Spleen (tissue), 11 donors: ENCODE results near the gene TGOLN2. TPM values are rescaled to one million over a fixed set of nuclear protein-coding genes. Genes with fewer than 3 reads are reported as not detected.
A peak's percentile ranks its signal among the peaks of the same experiment; 100 is the strongest.
"Not testable (repeated sequence)": the region's sequence is repeated elsewhere in the genome, so short reads cannot be mapped to it uniquely, and the experiment has no call there.

Experiments
- DNase-seq: peaks from one replicate; pipeline ENCODE4 v3.0.0-alpha.2; 2020
- H3K27ac ChIP-seq, 8 donors: fragments of 200-600 bp; sonication (generic) in 7 of 8; 1 replicate in 4 of 8; 2 replicates in 4 of 8; pipeline versions ENCODE4 v1.5.0 to v1.8.0; 2016 to 2021; ENCODE audit warnings: inconsistent platforms in 4 of 8, mild to moderate bottlenecking in 4 of 8, moderate library complexity in 1 of 8
- H3K27me3 ChIP-seq, 7 donors: fragments of 200-600 bp; sonication (generic) in 6 of 7; replicated peaks in 1 of 7; 1 replicate in 4 of 7; 2 replicates in 3 of 7; pipeline versions ENCODE4 v1.5.0 to v1.8.0; 2016 to 2021; ENCODE audit warnings: inconsistent platforms in 3 of 7, mild to moderate bottlenecking in 1 of 7
- H3K36me3 ChIP-seq, 6 donors: fragments of 200-600 bp; sonication (generic) in 5 of 6; 1 replicate in 4 of 6; 2 replicates in 2 of 6; pipeline versions ENCODE4 v1.5.0 to v1.8.0; 2016 to 2021; ENCODE audit warnings: inconsistent platforms in 2 of 6
- H3K4me1 ChIP-seq, 6 donors: fragments of 200-600 bp; sonication (generic) in 5 of 6; 1 replicate in 3 of 6; 2 replicates in 3 of 6; pipeline versions ENCODE4 v1.5.0 to v1.8.0; 2016 to 2021; ENCODE audit warnings: inconsistent platforms in 3 of 6
- H3K4me3 ChIP-seq, 8 donors: fragments of 200-600 bp; sonication (generic) in 7 of 8; 1 replicate in 4 of 8; 2 replicates in 4 of 8; pipeline versions ENCODE4 v1.5.0 to v1.8.0; 2016 to 2021; ENCODE audit warnings: inconsistent platforms in 4 of 8, mild to moderate bottlenecking in 4 of 8, moderate library complexity in 2 of 8
- H3K9me3 ChIP-seq, 8 donors: fragments of 200-600 bp; sonication (generic) in 7 of 8; 1 replicate in 4 of 8; 2 replicates in 4 of 8; pipeline versions ENCODE4 v1.5.0 to v1.8.0; 2016 to 2021; ENCODE audit warnings: inconsistent platforms in 4 of 8
- POLR2A ChIP-seq, 3 donors: fragments of 450-650 bp; IDR thresholded peaks; one replicate each; pipeline ENCODE4 v1.5.1; 2017; ENCODE audit warnings: antibody characterized with exemption in 3 of 3, mild to moderate bottlenecking in 1 of 3
- POLR2AphosphoS5 ChIP-seq, 3 donors: sonication (generic); formaldehyde crosslinking; IDR thresholded peaks; one replicate each; pipeline ENCODE4 v1.5.1; 2017; ENCODE audit warnings: antibody characterized with exemption in 3 of 3
- WGBS, 5 donors: extraction: QIAGEN DNeasy Blood & Tissue Kit in 3 of 5; methylation state at CpG; one replicate each; pipeline versions ENCODE4 v1.1.5 to v1.1.7; 2013 to 2018; 5-methylcytosine and 5-hydroxymethylcytosine counted together
- intact Hi-C: fragments of 100-400 bp; cut with DNase I; formaldehyde crosslinking; loops from one replicate; pipeline ENCODE4 v1.15.0; 2023; ENCODE audit warnings: low total_unique reads
- polyA plus RNA-seq, 3 donors: library from polyadenylated mRNA; stranded (reverse); fragments of 200-250 nt; gene quantifications; one replicate each; pipeline ENCODE4 v1.2.1, GENCODE V29; 2013
- total RNA-seq, 7 donors: library from RNA; depleted of rRNA in 3 of 7; stranded (reverse); fragments of >200 nt in 3 of 7; fragmentation: NEBNext Ultra II Directional in 4 of 7; extraction: Animal tissue kit (Norgen Biotek cat#: 25700) in 4 of 7; gene quantifications; one replicate each; pipeline versions ENCODE4 v1.1.0 to v1.2.1, GENCODE V29; 2016 to 2021
- TF ChIP-seq, protein P1 (sequence below), 11 experiments: fragments of 200-600 bp in 7 of 11; fragments of 450-650 bp in 4 of 11; sonication (generic) in 4 of 11; IDR thresholded peaks in 8 of 11; conservative IDR thresholded peaks in 3 of 11; 1 replicate in 7 of 11; 2 replicates in 4 of 11; pipeline versions ENCODE4 v1.4.0 to v1.8.0; 2016 to 2021; ENCODE audit warnings: antibody characterized with exemption in 11 of 11, inconsistent platforms in 4 of 11, mild to moderate bottlenecking in 1 of 11
- donor health status: healthy with polysubstance abuse.
- donor health status: DM: no; HTN: no; CAD: no; lungs with moderate emphysema.
- donor health status: DM: no; HTN: no; CAD: no.
- donor health status: Bipolar disorder and iron deficiency.
- donor health status: healthy.
- donor health status: DM: no; HTN: no; CAD: no.
- donor health status: DM: yes; HTN: yes; CAD: no.

The TGOLN2 gene
- total and polyA plus RNA-seq, 10 donors: 14.8 to 199 (median 150) TPM

DNA sequence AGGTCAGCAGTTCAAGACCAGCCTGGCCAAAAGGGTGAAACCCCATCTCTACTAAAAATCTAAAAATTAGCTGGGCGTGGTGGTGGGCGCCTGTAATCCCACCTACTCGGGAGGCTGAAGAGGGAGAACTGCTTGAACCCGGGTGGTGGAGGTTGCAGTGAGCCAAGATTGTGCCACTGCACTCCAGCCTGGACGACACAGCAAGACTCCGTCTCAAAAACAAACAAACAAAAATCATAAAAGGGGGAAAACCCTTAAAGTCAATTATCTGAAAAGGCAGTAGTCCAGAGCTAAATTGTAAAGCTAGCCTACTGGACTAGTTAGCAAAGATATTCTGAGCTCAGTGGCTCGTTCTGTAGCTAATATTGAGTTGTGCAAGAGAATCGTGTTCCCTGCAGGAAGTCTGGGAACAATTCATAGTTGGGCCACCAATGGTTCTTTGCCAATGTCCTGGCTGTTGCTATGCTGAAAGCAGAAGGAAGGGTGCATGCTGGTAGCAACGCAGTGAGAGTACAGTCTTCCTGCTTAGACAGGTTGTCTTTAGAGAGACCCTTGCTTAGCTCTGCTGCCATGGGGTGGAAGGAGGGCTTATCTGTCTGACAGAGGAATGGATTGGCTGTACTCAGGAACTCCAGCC lies 4.3 kb downstream of the TGOLN2 start:
- Histone ChIP-seq H3K27me3 (no peaks in the 10 kb centered on the region), H3K27ac (peak overlapping the region in 3 of 8 donors; percentile 26 to 99 (median 96)), H3K36me3 (peaks cover 0 to 80% (median 59%) of the 10 kb centered on the region in 6 donors), H3K4me1 (peaks cover 58 to 91% (median 86%) of the 10 kb centered on the region in 6 donors), H3K9me3 (no peaks in the 10 kb centered on the region), H3K4me3 (peak overlapping the region in 1 of 8 donors; percentile 91)
- 62 to 84% (median 75%) methylated on average over 9 of the region's 9 CpGs for WGBS, 5 donors
- intact Hi-C loops: no loop called here
- no peak for DNase-seq
- TF ChIP-seq POLR2AphosphoS5 (IDR thresholded peaks at IDR 0.05) (no peak), POLR2A (IDR thresholded peaks at IDR 0.05) (no peak)
- TF ChIP-seq, protein P1, sequence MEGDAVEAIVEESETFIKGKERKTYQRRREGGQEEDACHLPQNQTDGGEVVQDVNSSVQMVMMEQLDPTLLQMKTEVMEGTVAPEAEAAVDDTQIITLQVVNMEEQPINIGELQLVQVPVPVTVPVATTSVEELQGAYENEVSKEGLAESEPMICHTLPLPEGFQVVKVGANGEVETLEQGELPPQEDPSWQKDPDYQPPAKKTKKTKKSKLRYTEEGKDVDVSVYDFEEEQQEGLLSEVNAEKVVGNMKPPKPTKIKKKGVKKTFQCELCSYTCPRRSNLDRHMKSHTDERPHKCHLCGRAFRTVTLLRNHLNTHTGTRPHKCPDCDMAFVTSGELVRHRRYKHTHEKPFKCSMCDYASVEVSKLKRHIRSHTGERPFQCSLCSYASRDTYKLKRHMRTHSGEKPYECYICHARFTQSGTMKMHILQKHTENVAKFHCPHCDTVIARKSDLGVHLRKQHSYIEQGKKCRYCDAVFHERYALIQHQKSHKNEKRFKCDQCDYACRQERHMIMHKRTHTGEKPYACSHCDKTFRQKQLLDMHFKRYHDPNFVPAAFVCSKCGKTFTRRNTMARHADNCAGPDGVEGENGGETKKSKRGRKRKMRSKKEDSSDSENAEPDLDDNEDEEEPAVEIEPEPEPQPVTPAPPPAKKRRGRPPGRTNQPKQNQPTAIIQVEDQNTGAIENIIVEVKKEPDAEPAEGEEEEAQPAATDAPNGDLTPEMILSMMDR (IDR thresholded peaks at IDR 0.05 in 8 of 11, conservative IDR thresholded peaks at IDR 0.05 in 3 of 11): no peak

GRCh38 chr2:85319796-85320195 lies 8.0 kb downstream of the TGOLN2 start:
- Histone ChIP-seq H3K27ac (peak overlapping the region in 2 of 8 donors; percentile 8 to 12), H3K27me3 (no peaks in the 10 kb centered on the region), H3K4me3 (no peak overlapping the region), H3K4me1 (peaks cover 52 to 76% (median 68%) of the 10 kb centered on the region in 6 donors), H3K36me3 (peaks cover 0 to 100% (median 90%) of the 10 kb centered on the region in 6 donors), H3K9me3 (no peaks in the 10 kb centered on the region)
- TF ChIP-seq POLR2AphosphoS5 (IDR thresholded peaks at IDR 0.05): peak in 1 of 3 donors; percentile 16
- no peak for TF ChIP-seq POLR2A (IDR thresholded peaks at IDR 0.05)
- TF ChIP-seq, protein P1 (IDR thresholded peaks at IDR 0.05 in 8 of 11, conservative IDR thresholded peaks at IDR 0.05 in 3 of 11): no peak
- 56 to 84% (median 68%) methylated on average over 4 of the region's 4 CpGs for WGBS, 5 donors
- DNase-seq: no peak
- intact Hi-C loops: no loop called here

DNA sequence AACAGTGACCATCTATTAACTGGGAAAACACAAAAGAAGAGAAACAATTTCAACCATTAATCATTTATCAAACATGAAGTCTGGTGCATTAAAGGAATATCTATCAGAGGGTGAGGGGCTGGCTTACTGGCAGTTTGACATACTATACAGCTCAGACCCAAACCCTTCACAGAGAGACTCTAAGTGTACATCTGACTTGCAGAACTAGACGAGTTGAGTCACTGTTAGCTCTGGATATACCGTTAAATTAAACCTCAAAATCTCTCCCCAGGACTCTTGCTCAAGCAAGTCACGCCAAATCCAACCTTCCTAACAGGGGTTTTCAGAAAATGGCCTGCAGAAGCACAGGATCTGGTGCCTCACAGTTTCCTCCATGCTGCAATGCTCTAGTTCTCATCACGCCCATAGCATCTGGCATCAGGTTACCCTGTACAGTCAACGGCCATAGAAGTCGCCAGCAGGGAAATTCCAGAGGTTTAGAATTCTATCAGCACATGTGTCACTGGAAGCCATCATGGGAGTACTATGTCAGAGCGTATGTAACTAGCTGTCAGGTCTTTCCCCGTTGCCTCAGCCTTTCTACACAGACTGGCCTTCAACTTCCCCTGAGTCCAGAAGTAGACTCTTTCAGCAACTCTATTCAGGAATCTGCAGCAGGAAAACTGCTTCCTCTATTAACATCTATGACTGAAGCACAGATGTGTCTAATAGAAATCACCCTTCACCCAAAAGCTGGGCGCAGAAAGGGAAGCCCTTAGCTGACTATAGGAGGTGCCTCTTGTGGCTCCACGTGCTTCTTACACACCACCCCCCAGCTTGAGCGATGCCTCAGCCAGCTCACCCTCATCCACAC lies 9.3 kb downstream of the TGOLN2 start:
- TF ChIP-seq, protein P1 (IDR thresholded peaks at IDR 0.05 in 8 of 11, conservative IDR thresholded peaks at IDR 0.05 in 3 of 11): no peak
- TF ChIP-seq POLR2A (IDR thresholded peaks at IDR 0.05) (no peak), POLR2AphosphoS5 (IDR thresholded peaks at IDR 0.05) (no peak)
- Histone ChIP-seq H3K27ac (peak overlapping the region in 2 of 8 donors; percentile 45 to 63), H3K4me3 (no peak overlapping the region), H3K36me3 (peaks cover 0 to 100% (median 88%) of the 10 kb centered on the region in 6 donors), H3K4me1 (peaks cover 40 to 68% (median 57%) of the 10 kb centered on the region in 6 donors), H3K9me3 (no peaks in the 10 kb centered on the region), H3K27me3 (no peaks in the 10 kb centered on the region)
- no peak for DNase-seq
- WGBS, 5 donors: 33 to 60% (median 44%) methylated on average over 11 of the region's 11 CpGs
- intact Hi-C loops: no loop called here

DNA sequence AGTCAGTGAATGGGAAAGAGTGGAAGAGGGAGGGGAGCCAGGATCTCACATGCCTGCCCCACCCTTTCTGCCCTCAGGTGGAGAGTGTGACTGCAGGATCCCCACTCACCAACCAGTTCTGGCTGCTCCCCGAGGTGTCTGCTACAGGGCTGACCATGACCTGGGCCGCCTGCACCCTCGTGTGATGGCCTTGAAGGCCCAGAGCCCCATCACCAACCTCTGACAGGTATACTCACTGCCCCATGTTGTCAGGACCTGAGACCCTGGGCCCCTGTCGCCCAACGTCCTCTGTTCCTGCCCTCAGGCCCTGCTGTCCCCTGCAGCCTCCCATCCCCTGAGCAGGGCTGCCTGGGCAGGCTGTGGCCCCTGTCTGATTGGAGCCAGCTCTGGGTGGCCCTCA lies 11.9 kb downstream of the TGOLN2 start:
- H3K4me3 ChIP-seq, intact Hi-C loops, H3K9me3 ChIP-seq, H3K27me3 ChIP-seq, DNase-seq, H3K27ac ChIP-seq: not testable (repeated sequence)
- peaks cover 0 to 90% (median 65%) of the 10 kb centered on the region in 6 donors for H3K36me3 ChIP-seq
- peak in 1 of 3 donors; percentile 53 for TF ChIP-seq POLR2AphosphoS5 (IDR thresholded peaks at IDR 0.05)
- peaks cover 18 to 44% (median 32%) of the 10 kb centered on the region in 6 donors for H3K4me1 ChIP-seq
- WGBS, 5 donors: 30 to 82% (median 73%) methylated on average over 2 to 5 of the region's 5 CpGs; no CpG with 5 or more reads in 1 of the 5 donors
